Urothelium cell line (cell line): ENCODE data around the gene FFAR1.

Experiments
- DNase-seq: peaks from one replicate; pipeline ENCODE4 v3.0.0; 2011; ENCODE audit warnings: low spot score, mixed read lengths
- FAIRE-seq: peaks from 2 replicates; lab custom pipeline; 2011; peaks lifted over from hg19 to GRCh38; lab: Jason Lieb, UNC

FFAR1 gene, protein sequence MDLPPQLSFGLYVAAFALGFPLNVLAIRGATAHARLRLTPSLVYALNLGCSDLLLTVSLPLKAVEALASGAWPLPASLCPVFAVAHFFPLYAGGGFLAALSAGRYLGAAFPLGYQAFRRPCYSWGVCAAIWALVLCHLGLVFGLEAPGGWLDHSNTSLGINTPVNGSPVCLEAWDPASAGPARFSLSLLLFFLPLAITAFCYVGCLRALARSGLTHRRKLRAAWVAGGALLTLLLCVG (N-terminal part only)

DNA sequence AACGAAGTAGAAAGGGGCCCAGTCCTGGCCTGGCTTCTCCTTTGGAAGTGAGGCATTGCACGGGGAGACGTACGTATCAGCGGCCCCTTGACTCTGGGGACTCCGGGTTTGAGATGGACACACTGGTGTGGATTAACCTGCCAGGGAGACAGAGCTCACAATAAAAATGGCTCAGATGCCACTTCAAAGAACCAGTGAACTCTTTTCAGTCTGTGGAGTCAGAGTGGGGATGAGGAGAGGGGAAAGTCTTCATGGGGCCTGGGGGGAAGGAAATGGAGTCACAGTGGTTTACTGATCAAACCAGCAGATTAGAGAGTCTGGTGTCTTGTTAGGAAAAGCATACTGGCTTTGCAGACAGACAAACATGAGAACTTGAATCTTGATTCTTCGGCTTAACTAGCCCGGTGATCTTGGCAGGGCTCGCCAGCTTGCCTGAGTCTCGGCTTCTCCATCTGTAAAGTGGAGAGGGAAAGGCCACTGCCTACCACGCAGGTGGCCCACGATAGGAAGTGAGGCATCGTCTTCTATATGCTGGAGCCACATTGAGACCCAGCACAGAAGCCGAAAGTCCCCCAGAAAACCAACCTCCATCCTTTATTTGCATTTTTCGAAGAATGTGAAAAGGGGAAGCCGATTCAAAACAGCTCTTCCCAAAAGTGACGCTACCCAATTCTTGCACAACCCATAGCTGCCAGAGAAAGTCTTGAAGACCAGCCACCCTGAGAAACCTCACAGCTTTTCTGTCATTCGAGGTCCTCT lies at the start of gene FFAR1:
Gene FFAR1 (plus strand): TSS at position 732 of the 759 bp plus-strand sequence. CDS start 3,650 bp downstream, outside the sequence.
- no peak for DNase-seq
- no peak for FAIRE-seq

DNA sequence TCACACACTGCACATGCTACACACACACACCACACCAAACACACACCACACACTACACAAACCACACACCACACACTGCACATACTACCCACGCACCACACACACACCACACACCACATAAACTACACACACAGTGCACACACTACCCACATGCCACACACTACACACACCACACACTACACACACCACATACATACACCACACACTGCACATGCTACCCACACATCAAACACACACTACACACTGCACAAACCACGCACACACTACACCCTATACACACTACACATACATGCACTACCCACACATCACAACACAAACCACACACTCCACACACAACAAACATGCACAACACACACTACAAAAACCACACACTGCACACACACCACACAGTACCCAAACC lies 49.8 kb upstream of the FFAR1 start:
- no peak for DNase-seq
- no peak for FAIRE-seq

DNA sequence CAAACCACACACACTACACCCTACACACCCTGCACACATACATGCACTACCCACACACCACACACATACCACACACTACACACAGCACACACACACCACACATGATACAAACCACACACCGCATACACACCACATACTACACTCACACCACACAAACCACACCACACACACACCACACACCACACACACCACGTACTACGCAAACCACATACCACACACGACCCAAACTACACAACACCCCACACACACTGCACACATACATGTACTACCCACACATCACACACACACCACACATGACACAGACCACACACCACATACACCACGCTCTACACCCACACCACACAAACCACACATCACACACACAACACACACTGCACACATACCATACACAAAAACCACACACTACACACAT lies 49.1 kb upstream of the FFAR1 start:
- DNase-seq (no peak), FAIRE-seq (no peak)

DNA sequence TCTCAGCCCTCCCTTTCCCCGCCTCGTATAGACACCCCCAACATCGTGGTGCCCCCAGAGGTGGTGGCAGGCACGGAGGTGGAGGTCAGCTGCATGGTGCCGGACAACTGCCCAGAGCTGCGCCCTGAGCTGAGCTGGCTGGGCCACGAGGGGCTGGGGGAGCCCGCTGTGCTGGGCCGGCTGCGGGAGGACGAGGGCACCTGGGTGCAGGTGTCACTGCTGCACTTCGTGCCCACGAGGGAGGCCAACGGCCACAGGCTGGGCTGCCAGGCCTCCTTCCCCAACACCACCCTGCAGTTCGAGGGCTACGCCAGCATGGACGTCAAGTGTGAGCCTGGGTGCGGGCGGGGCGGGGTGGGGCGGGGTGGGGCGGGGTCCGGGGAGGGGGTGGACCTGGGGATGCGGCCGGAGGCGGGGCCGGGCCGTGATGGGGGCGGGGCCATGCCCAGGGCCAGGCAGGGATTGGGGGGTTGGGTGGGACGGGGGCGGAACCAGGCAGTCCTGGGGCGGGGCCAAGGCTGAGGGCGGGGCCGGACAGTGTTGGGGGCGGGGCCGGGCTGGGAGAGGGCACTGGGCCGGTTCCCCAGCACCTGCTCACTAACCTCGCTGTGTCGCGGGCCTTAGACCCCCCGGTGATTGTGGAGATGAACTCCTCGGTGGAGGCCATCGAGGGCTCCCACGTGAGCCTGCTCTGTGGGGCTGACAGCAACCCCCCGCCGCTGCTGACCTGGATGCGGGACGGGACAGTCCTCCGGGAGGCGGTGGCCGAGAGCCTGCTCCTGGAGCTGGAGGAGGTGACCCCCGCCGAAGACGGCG lies 48.0 kb upstream of the FFAR1 start:
- DNase-seq (no peak), FAIRE-seq (no peak)

DNA sequence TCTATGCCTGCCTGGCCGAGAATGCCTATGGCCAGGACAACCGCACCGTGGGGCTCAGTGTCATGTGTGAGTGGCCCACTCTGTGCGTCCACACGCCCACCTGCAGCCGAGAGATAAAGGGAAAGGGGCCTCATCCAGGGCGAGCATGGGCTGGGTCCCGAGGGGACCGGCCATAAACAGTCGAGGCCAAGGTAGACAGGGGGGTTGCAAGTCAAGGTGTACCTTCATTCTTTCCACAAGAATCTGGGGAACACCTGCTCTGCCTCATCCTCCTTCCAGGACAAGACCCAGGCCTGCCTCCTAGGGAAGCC lies 47.4 kb upstream of the FFAR1 start:
- DNase-seq (no peak), FAIRE-seq (no peak)

DNA sequence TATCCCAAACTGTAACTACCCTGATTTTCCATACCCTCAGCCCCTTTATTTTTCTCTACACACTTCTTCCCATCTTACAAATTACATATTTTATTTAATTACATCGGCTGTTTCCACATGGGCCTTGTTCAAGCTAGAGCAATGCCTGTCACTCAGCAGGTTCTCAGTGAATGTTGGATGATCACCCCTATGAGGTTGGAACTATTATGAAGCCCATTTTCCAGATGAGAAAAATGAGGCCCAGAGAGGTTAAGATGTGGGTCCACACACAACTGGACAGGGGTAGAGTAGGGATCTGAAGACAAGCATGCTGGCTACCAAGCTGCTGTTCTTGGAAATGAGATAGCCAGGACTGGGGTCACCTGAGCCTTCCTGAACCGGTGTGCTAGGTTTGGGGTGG lies 45.7 kb upstream of the FFAR1 start:
- no peak for FAIRE-seq
- no peak for DNase-seq

DNA sequence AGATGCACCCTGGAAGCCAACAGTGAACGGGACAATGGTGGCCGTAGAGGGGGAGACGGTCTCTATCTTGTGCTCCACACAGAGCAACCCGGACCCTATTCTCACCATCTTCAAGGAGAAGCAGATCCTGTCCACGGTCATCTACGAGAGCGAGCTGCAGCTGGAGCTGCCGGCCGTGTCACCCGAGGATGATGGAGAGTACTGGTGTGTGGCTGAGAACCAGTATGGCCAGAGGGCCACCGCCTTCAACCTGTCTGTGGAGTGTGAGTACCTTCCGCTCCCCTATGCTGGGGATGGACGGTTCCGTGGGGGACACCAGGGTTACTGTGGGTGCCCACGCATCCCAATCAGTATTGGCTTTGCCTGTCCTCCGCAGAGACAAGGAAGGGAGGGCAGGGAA lies 45.3 kb upstream of the FFAR1 start:
- DNase-seq: no peak
- no peak for FAIRE-seq

DNA sequence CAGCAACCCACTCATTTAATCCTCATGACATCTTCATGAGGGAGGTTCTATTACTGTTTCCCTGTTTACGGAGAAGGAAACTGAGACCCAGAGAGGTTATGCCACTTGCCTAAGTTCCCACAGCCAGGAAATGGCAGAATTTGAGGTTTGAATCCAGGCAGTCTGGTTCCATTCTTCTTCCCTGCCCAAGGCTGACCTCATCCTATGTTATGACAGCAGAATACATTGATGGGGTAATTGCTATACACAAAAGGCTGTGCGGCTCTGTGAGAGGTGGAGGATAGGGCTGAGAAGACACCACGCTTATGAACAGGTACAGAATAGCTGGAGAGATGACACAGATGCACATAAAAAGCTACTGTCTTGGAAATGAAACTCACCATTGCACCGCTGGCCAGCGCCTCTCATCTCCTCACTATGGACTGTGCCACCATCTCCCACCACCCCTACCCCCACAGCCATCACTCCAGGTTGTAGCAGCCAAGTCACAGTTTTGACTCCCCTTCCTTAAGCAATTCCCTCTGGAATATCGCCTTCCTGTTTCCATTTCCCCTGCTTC lies 44.3 kb upstream of the FFAR1 start:
- no peak for DNase-seq
- FAIRE-seq: no peak

DNA sequence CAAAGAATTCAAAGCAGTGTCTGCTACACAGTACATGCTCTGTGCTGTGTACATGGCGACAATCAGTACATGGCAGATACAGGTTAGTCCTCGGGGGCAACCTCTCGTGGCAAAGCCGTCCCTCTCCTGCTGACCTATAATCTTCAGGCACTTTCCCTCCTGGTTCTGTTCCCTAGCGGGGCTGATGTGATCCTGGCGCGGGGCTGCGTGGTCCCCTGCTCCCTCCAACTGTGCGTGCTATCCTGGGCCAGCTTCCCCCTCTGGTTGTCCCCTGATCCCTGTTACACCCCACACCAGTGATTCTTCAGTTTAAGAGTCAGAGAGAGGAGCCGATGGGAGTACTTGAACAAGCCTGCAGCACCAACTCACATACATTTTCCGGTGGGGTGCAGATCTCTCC lies 43.7 kb upstream of the FFAR1 start:
- DNase-seq (no peak), FAIRE-seq (no peak)

DNA sequence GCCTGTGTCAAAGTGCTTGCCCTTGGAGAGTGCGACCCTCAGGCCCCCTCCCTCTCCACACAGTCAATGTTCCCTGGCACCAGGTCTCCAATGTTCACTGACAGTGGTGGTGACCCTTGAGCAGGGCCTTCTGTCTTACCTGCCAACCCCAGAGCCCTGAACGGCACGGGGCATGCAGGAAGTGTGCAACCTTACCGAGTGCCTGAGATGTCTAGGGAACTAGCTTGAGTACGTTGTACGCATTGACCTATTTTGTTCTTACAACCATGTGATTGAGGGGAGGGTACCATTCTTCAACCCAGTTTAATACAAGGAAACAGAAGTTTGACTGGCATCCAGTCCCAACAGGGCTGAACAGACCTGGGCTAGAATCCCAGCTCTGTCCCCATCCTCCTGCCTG lies 42.5 kb upstream of the FFAR1 start:
- FAIRE-seq: no peak
- DNase-seq: no peak

DNA sequence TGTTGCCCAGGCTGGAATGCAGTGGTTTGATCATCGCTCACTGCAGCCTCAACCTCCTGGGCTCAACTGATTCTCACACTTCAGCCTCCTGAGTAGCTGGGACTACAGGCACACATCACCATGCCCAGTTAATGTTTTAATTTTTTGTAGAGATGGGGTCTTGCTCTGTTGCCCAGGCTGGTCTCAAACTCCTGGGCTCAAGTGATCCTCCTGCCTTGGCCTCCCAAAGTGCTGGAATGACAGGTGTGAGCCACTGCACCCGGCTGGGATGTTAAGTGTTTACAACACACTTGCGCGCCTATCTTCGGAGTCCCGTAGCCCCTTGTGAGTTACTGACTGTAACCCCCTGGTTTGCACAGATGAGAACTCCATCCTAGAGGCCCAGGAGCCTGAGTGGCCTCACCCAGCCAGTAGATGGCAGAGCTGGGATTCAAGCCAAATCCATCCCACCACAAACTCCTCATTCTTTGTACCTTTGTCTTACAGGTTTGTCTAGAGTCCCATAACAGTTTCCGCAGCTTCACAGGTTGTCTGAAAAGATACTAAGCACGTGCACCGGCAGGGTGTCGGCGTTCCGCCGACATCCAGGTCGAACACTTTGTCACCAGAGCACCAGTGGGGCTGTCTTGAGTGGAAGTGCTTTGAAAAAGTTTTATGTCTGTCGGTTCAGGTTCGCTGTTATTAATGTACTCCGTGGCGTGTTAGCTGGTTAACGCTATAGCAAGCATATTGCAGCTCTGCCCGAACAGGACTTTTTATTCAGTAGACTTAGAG lies 41.0 kb upstream of the FFAR1 start:
- FAIRE-seq (no peak), DNase-seq (peak; percentile 62)

DNA sequence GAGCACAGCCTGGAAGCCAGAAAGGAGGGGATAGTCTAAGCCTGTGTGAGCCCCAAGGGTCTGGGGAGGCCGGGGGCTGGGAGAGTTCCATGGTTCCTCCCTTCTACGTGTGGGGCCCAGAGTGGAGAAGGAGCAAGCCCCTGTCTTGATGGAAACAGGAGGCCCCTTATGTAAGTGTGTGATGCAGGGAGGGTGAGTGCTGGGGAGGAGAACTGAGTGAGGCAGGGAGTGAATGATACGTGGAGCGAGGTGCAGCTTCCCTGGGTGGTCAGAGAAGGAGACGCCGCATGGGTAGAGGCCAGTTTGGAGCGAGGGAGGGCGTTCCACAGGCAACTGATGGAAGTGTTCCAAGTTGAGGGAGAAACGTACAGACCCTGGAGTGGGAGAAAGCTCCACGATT lies 39.8 kb upstream of the FFAR1 start:
- no peak for FAIRE-seq

DNA sequence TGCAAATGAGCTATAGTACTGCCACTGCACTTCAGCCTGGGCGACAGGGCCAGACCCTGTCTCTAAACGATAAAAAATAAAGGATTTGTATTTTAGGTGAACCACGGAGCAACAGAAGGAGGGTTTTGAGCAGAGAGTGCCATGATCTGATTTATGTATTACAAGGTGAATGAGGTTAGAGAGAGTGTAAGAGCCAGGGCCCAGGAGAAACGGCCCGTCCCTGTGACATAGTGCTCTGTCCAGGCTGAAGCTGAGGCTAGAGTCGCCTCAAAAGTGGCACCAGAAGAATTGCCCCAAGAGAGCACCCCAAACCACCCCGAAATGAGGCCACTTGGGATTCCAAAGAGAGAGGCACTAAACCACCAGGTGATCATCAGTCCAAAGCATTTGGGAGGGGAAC lies 38.8 kb upstream of the FFAR1 start:
- DNase-seq: no peak
- no peak for FAIRE-seq

More for the DNA sequence above, 39.8 kb upstream of the FFAR1 start:
- no peak for DNase-seq

DNA sequence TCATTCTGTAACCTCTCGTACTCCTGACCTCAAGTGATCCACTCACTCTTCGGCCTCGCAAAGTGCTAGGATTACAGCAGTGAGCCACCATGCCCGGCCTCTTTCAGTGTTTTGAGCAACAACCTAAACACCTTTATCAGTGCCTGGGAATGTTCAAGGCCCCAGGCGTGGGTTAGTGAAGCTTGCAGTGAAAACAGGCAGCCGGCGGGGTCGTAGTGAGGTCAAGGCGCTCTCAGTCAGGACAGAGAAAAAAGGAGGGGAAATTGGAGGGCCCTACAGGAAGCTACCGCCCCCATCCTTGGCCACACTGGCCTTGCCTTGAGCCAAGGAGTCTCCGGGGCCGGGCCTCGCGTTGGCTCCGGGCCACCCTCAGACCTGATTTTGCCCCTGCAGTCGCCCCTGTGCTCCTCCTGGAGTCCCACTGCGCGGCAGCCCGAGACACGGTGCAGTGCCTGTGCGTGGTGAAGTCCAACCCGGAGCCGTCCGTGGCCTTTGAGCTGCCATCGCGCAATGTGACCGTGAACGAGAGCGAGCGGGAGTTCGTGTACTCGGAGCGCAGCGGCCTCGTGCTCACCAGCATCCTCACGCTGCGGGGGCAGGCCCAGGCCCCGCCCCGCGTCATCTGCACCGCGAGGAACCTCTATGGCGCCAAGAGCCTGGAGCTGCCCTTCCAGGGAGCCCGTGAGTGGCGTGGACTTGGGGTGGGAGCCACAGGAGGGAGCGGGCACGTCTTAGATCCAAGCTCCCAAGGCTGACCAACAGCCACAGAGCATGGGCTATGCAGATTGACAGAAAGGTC lies 38.0 kb upstream of the FFAR1 start:
- FAIRE-seq: no peak
- no peak for DNase-seq

DNA sequence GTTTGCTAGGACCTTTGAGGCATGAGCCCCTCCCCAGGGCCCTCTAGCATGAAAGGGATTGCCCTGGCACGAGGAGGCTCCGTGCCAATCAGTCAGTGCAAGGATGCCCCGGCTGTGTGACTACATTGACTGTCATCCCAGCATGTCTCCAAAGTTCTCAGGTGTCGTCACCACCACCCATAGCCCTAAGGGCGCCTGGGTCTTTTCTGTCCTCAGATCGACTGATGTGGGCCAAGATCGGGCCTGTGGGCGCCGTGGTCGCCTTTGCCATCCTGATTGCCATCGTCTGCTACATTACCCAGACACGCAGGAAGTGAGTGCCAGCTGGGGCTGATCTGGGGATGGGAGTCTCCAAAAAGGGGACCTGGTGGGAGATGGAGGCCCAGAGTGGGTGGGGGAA lies 37.4 kb upstream of the FFAR1 start:
- FAIRE-seq (no peak), DNase-seq (no peak)

DNA sequence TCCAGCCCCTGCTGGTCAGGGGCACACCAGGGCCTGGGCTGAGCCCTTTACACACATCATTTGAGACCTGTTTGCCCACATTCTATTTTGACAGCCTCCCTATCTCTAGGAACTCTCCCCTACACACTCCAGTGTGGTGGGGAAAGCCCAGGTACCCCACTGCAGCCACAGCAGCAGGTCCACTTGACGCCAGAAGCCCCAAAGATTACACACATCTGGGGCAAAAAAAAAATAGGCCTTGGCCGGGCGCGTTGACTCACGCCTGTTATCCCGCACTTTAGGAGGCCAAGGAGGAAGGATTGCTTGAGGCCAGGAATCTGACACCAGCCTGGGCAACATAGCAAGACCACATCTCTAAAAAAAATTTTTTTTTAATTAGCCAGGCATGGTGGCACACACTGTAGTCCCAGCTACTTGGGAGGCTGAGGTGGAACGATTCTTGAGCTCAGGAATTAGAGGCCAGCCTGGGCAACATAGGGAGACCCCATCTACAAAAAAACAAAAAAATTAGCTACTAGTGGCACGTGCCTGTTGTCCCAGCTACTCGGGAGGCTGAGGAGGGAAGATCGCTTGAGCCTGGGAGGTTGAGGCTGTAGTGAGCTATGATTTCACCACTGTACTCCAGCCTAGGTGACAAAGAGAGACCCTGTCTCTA lies 36.8 kb upstream of the FFAR1 start:
- DNase-seq (no peak), FAIRE-seq (no peak)

DNA sequence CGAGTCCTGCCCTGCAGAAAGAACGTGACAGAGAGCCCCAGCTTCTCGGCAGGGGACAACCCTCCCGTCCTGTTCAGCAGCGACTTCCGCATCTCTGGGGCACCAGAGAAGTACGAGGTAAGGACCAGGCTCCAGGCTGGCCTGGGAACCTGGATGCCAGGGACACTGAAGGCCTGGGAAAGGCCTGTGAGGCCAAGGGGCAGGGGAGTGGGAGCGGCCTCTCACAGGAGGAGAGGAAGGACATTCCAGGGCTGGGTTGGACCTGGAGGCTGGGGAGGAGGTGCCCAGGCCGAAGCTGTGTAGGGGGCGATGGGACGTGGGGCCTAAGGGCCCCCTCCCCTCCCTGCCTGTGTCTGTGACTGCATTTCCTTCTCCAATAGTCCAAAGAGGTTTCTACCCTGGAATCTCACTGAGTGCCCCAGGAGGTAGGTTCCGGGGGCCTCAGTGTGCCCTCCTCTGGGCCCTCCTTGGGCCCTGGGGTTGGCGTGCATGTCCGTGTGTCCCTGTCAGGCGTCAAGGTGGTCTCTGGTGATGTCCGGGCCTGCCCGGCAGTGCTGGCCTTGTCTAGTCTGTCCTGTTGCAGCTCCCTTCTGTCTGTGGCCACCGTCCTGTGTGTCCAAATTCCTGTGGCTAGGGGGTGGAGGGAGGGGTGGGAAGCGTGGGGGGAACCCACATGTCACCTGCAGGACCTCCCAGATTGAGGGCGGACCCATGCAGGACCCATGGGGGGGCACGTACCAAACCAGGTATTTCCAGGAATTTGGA lies 35.6 kb upstream of the FFAR1 start:
- DNase-seq (peak; percentile 71), FAIRE-seq (no peak)

DNA sequence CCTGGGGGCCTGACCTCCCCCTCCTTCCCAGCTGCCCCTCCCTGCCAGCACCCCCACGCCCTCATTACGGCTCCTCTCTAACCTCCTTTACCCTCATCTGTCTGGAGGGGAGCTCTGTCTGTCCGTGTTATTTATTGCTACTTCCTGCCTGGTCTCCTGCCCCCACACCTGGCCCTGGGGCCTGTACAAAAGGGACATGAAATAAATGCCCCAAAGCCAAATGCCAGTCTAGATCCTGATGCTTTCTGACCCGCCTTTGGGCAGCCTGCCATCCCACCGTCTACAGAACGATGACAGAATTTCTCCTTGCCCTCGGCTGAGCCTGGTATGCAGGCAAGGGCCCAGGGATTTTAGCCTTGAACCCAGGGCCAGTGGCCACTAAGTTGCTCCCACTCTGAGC lies 34.1 kb upstream of the FFAR1 start:
- DNase-seq (peak; percentile 44), FAIRE-seq (no peak)

DNA sequence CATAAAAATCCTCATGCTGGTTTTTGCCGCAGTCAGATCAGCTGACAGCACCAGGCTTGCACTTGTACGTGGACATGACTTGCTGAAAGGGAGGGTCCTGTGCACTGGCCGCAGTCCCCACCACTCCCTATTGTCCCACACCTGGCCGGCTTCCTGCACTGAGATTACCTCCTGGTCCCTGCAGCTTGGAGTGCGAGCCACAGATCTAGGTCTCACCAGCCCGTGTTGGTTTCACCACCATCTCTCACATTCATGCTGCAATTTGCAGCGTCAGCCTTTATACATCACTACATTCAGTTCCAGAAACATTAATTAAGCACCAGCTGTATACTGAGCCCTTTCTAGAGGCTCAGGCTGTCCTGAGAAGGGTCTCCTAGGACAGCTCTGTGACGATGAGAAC lies 33.7 kb upstream of the FFAR1 start:
- no peak for DNase-seq

More for the DNA sequence above, 33.7 kb upstream of the FFAR1 start:
- no peak for FAIRE-seq
